ENCODE measurements around the gene SNAPIN.
"Not testable (repeated sequence)": the region's sequence is repeated elsewhere in the genome, so short reads cannot be mapped to it uniquely, and the experiment has no call there.

The SNAPIN gene

GRCh38 chr1:153626904-153627714, 31.4 kb upstream of the SNAPIN start, which contains the start of gene S100A13:
Gene S100A13, minus strand, starts transcription at chr1:153627505. Its CDS starts 1,033 bp downstream, at chr1:153626472.
- peak; percentile 99 for DNase-seq

- DNase-seq: no peak
Observed at GRCh38 chr1:153627715-153628626, 30.5 kb upstream of the SNAPIN start, which contains the start of gene S100A1. Gene S100A1, plus strand, starts transcription at chr1:153628434. Its CDS starts 2,088 bp downstream, at chr1:153630522.

- no peak for DNase-seq
Observed at GRCh38 chr1:153628638-153629342, 29.7 kb upstream of the SNAPIN start.

- DNase-seq: no peak
Observed at GRCh38 chr1:153629343-153629665, 29.2 kb upstream of the SNAPIN start.

GRCh38 chr1:153629971-153630370, 28.5 kb upstream of the SNAPIN start:
- no peak for DNase-seq

GRCh38 chr1:153630384-153630783, 28.1 kb upstream of the SNAPIN start:
- DNase-seq: no peak

GRCh38 chr1:153631047-153632022, 27.2 kb upstream of the SNAPIN start:
- DNase-seq: no peak

- no peak for DNase-seq
Observed at GRCh38 chr1:153633161-153633753, 25.2 kb upstream of the SNAPIN start.

GRCh38 chr1:153633754-153634665, 24.5 kb upstream of the SNAPIN start, which contains the start of gene CHTOP:
Gene CHTOP, plus strand, starts transcription at chr1:153634066. Its CDS starts 2,523 bp downstream, at chr1:153636589.
- peak; percentile 98 for DNase-seq

GRCh38 chr1:153635872-153636271, 22.6 kb upstream of the SNAPIN start:
- no peak for DNase-seq

- no peak for DNase-seq
Observed at GRCh38 chr1:153636312-153636711, 22.2 kb upstream of the SNAPIN start.

GRCh38 chr1:153638261-153638660, 20.2 kb upstream of the SNAPIN start:
- no peak for DNase-seq

- DNase-seq: no peak
Observed at GRCh38 chr1:153639280-153639679, 19.2 kb upstream of the SNAPIN start.

GRCh38 chr1:153640213-153640612, 18.3 kb upstream of the SNAPIN start:
- not testable (repeated sequence) for DNase-seq

- DNase-seq: no peak
Observed at GRCh38 chr1:153640861-153641260, 17.6 kb upstream of the SNAPIN start.

- DNase-seq: no peak
Observed at GRCh38 chr1:153642161-153642560, 16.3 kb upstream of the SNAPIN start.

- no peak for DNase-seq
Observed at GRCh38 chr1:153643100-153643499, 15.4 kb upstream of the SNAPIN start.

- no peak for DNase-seq
Observed at GRCh38 chr1:153643816-153644215, 14.7 kb upstream of the SNAPIN start.

GRCh38 chr1:153646672-153647345, 11.7 kb upstream of the SNAPIN start:
- no peak for DNase-seq

- DNase-seq: no peak
Observed at GRCh38 chr1:153647346-153647714, 11.2 kb upstream of the SNAPIN start.
